SK-N-SH treated with all-trans-retinoic acid at 6 μM for 48 hours (cell line): Measurements from ENCODE around the gene EXOC1L.

Experiments
- ATAC-seq: fragments of 200-7000 bp; cut with Tn5 transposase; 3 replicates; pipeline ENCODE4 v1.9.1; 2020; ENCODE audit warnings: mild to moderate bottlenecking, moderate library complexity
- ARNTL ChIP-seq: fragments of 450-650 bp; formaldehyde crosslinking; IDR thresholded peaks from 2 replicates; pipeline ENCODE4 v1.5.0; 2020; ENCODE audit warnings: low read depth, mild to moderate bottlenecking, moderate library complexity, borderline replicate concordance
- BACH2 ChIP-seq: fragments of 250-450 bp; sonication (Bioruptor Pico); IDR thresholded peaks from 2 replicates; pipeline ENCODE4 v1.9.0; 2021; ENCODE audit warnings: mild to moderate bottlenecking, borderline replicate concordance
- CSDC2 ChIP-seq: fragments of 250-450 bp; sonication (Bioruptor Pico); IDR thresholded peaks from 2 replicates; pipeline ENCODE4 v1.5.0; 2020; ENCODE audit warnings: mild to moderate bottlenecking, moderate library complexity
- CSRNP3 ChIP-seq: fragments of 250-450 bp; sonication (Bioruptor Pico); IDR thresholded peaks from 2 replicates; pipeline ENCODE4 v1.5.1; 2021; ENCODE audit warnings: mild to moderate bottlenecking, moderate library complexity
- ESRRG ChIP-seq: fragments of 250-450 bp; sonication (Bioruptor Pico); IDR thresholded peaks from 2 replicates; pipeline ENCODE4 v1.6.1; 2021; ENCODE audit warnings: mild to moderate bottlenecking
- GLIS3 ChIP-seq: fragments of 250-450 bp; sonication (Bioruptor Pico); IDR thresholded peaks from 2 replicates; pipeline ENCODE4 v1.5.0; 2020; ENCODE audit warnings: mild to moderate bottlenecking, moderate library complexity
- ISL1 ChIP-seq: fragments of 250-450 bp; sonication (Bioruptor Pico); IDR thresholded peaks from 2 replicates; pipeline ENCODE4 v2.1.2; 2022; ENCODE audit warnings: mild to moderate bottlenecking, moderate library complexity
- OSR1 ChIP-seq: fragments of 250-450 bp; sonication (Bioruptor Pico); IDR thresholded peaks from 2 replicates; pipeline ENCODE4 v1.8.0; 2022; ENCODE audit warnings: moderate library complexity, mild to moderate bottlenecking, inconsistent platforms
- POU6F1 ChIP-seq: fragments of 250-450 bp; sonication (Bioruptor Pico); IDR thresholded peaks from 2 replicates; pipeline ENCODE4 v1.8.0; 2021; ENCODE audit warnings: low read depth, mild to moderate bottlenecking, moderate library complexity, borderline replicate concordance
- PPARA ChIP-seq: fragments of 250-450 bp; sonication (Bioruptor Pico); IDR thresholded peaks from 2 replicates; pipeline ENCODE4 v1.5.0; 2020; ENCODE audit warnings: mild to moderate bottlenecking, borderline replicate concordance
- RARB ChIP-seq: fragments of 250-450 bp; sonication (Bioruptor Pico); IDR thresholded peaks from 2 replicates; pipeline ENCODE4 v1.8.0; 2021; ENCODE audit warnings: mild to moderate bottlenecking, moderate library complexity
- SNAI2 ChIP-seq: fragments of 250-450 bp; sonication (Bioruptor Pico); IDR thresholded peaks from 2 replicates; pipeline ENCODE4 v1.5.0; 2020; ENCODE audit warnings: mild to moderate bottlenecking, moderate library complexity
- TCF4 ChIP-seq: fragments of 250-450 bp; sonication (Bioruptor Pico); IDR thresholded peaks from 2 replicates; pipeline ENCODE4 v1.8.0; 2021; ENCODE audit warnings: mild to moderate bottlenecking, moderate library complexity, borderline replicate concordance
- TOX ChIP-seq: fragments of 250-450 bp; sonication (Bioruptor Pico); IDR thresholded peaks from 2 replicates; pipeline ENCODE4 v1.8.0; 2021; ENCODE audit warnings: mild to moderate bottlenecking, moderate library complexity, borderline replicate concordance
- ZC3H10 ChIP-seq: fragments of 250-450 bp; sonication (Bioruptor Pico); IDR thresholded peaks from 2 replicates; pipeline ENCODE4 v1.5.1; 2021; ENCODE audit warnings: mild to moderate bottlenecking, moderate library complexity
- ZFP3 ChIP-seq: fragments of 250-450 bp; sonication (Bioruptor Pico); IDR thresholded peaks from 2 replicates; pipeline ENCODE4 v1.5.0; 2020; ENCODE audit warnings: mild to moderate bottlenecking, moderate library complexity
- ZFP30 ChIP-seq: fragments of 450-650 bp; formaldehyde crosslinking; IDR thresholded peaks from 2 replicates; pipeline ENCODE4 v1.5.0; 2022; ENCODE audit warnings: mild to moderate bottlenecking, moderate library complexity
- ZNF565 ChIP-seq: fragments of 450-650 bp; formaldehyde crosslinking; conservative IDR thresholded peaks from 2 replicates; pipeline ENCODE4 v1.5.0; 2020; ENCODE audit warnings: low read depth, mild to moderate bottlenecking, moderate library complexity
- ZNF70 ChIP-seq: fragments of 450-650 bp; formaldehyde crosslinking; IDR thresholded peaks from 2 replicates; pipeline ENCODE4 v1.5.0; 2020; ENCODE audit warnings: mild to moderate bottlenecking, moderate library complexity
- ZNF8 ChIP-seq: fragments of 450-650 bp; formaldehyde crosslinking; IDR thresholded peaks from 2 replicates; pipeline ENCODE4 v1.5.0; 2020; ENCODE audit warnings: mild to moderate bottlenecking, moderate library complexity
- TF ChIP-seq, protein P1 (sequence below): fragments of 250-450 bp; sonication (Bioruptor Pico); IDR thresholded peaks from 2 replicates; pipeline ENCODE4 v1.5.1; 2020; ENCODE audit warnings: low read depth, mild to moderate bottlenecking, moderate library complexity
- TF ChIP-seq, protein P2 (sequence below): fragments of 250-450 bp; sonication (Bioruptor Pico); IDR thresholded peaks from 2 replicates; pipeline ENCODE4 v1.5.0; 2020; ENCODE audit warnings: mild to moderate bottlenecking, moderate library complexity

Gene EXOC1L

DNA sequence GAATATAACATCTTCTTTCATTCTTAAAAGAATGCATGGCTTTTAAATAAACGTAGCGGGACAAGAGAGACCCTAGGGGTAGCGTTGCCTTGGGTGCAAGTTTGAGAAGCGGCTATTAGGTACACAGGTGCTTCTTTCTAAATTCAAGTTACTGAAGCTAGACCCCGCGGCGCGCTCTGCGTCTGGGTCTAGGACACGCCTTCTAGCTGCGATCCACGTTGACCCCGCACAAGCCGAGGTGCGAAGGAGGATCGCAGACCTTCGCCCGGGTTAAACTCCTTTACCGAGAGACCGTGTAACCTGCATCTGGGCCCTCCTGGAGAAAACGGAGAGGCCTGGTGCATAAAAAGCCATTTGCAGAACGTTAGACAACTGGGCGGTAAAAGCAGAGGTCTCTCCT is 25.5 kb upstream of the EXOC1L start:
- no peak for ATAC-seq
- no peak for TF ChIP-seq ZNF8 (CRISPR knock-in tag)
- no peak for TF ChIP-seq ZFP30 (CRISPR knock-in tag)
- TF ChIP-seq ESRRG = no peak
- no peak for TF ChIP-seq GLIS3 (CRISPR knock-in tag)
- TF ChIP-seq, protein P1, sequence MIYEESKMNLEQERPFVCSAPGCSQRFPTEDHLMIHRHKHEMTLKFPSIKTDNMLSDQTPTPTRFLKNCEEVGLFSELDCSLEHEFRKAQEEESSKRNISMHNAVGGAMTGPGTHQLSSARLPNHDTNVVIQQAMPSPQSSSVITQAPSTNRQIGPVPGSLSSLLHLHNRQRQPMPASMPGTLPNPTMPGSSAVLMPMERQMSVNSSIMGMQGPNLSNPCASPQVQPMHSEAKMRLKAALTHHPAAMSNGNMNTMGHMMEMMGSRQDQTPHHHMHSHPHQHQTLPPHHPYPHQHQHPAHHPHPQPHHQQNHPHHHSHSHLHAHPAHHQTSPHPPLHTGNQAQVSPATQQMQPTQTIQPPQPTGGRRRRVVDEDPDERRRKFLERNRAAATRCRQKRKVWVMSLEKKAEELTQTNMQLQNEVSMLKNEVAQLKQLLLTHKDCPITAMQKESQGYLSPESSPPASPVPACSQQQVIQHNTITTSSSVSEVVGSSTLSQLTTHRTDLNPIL = no peak

- no peak for ATAC-seq
- TF ChIP-seq RARB (no peak), GLIS3 (CRISPR knock-in tag) (no peak), ZNF8 (CRISPR knock-in tag) (no peak), ISL1 (CRISPR knock-in tag) (no peak), PPARA (no peak), CSRNP3 (CRISPR knock-in tag) (no peak), ZNF70 (no peak), ZNF565 (CRISPR knock-in tag) (no peak), TOX (CRISPR knock-in tag) (no peak), ARNTL (CRISPR knock-in tag) (no peak), SNAI2 (CRISPR knock-in tag) (no peak), POU6F1 (CRISPR knock-in tag) (no peak)
Observed at GRCh38 chr4:55795341-55795740, 24.2 kb upstream of the EXOC1L start.

DNA sequence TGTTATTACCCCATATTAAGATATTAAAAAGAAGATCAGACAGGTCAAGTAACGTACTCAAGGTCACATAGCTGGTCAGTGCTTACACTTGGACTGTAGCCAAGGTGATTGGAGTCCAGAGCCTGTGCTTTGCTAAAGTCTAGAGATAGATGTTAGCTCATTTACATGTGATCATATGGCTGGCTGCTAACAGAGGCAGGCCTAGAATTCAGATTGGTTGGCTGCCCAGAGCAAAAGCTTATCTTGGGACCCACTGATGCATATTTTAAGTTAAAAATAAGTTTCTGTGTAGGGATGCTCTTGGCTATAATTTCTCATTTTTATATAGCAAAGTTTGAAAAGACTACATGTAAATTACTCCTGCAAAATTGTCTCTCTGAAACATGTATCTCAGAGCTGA is 18.1 kb upstream of the EXOC1L start:
- TF ChIP-seq, protein P1 = no peak
- TF ChIP-seq ESRRG (no peak), TOX (CRISPR knock-in tag) (no peak), CSDC2 (CRISPR knock-in tag) (no peak), SNAI2 (CRISPR knock-in tag) (no peak), ZC3H10 (CRISPR knock-in tag) (no peak), TCF4 (CRISPR knock-in tag) (no peak), ARNTL (CRISPR knock-in tag) (no peak), BACH2 (CRISPR knock-in tag) (no peak), ZNF565 (CRISPR knock-in tag) (no peak), RARB (no peak), ISL1 (CRISPR knock-in tag) (no peak), ZNF70 (no peak), ZNF8 (CRISPR knock-in tag) (no peak)
- ATAC-seq = no peak

DNA sequence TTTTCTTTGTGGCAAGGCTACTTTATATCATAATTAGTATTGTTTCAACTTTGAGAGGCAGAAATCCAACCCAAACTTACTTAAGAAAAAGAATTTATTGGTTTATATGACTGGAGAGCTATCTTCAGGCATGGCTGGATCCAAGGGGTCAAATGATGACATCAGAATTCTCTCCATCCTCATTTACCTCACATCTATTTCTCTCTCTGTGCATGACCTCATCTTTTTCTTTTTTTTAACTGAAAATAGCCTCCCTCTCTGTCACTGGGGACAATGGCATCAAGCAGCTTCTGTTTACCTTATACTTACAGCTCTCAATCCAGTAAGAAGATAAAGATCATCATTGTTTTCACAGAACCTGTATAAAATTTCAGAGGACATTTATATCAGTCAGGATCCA is 12.0 kb upstream of the EXOC1L start:
- no peak for ATAC-seq

GRCh38 chr4:55808186-55808585 is 11.4 kb upstream of the EXOC1L start:
- no peak for ATAC-seq
- TF ChIP-seq PPARA (no peak), POU6F1 (CRISPR knock-in tag) (no peak), ESRRG (no peak), TCF4 (CRISPR knock-in tag) (no peak), GLIS3 (CRISPR knock-in tag) (no peak), ARNTL (CRISPR knock-in tag) (no peak), ZNF565 (CRISPR knock-in tag) (no peak), RARB (no peak), SNAI2 (CRISPR knock-in tag) (no peak), CSDC2 (CRISPR knock-in tag) (no peak), ZC3H10 (CRISPR knock-in tag) (no peak)
- TF ChIP-seq, protein P1 = no peak
- TF ChIP-seq, protein P2, sequence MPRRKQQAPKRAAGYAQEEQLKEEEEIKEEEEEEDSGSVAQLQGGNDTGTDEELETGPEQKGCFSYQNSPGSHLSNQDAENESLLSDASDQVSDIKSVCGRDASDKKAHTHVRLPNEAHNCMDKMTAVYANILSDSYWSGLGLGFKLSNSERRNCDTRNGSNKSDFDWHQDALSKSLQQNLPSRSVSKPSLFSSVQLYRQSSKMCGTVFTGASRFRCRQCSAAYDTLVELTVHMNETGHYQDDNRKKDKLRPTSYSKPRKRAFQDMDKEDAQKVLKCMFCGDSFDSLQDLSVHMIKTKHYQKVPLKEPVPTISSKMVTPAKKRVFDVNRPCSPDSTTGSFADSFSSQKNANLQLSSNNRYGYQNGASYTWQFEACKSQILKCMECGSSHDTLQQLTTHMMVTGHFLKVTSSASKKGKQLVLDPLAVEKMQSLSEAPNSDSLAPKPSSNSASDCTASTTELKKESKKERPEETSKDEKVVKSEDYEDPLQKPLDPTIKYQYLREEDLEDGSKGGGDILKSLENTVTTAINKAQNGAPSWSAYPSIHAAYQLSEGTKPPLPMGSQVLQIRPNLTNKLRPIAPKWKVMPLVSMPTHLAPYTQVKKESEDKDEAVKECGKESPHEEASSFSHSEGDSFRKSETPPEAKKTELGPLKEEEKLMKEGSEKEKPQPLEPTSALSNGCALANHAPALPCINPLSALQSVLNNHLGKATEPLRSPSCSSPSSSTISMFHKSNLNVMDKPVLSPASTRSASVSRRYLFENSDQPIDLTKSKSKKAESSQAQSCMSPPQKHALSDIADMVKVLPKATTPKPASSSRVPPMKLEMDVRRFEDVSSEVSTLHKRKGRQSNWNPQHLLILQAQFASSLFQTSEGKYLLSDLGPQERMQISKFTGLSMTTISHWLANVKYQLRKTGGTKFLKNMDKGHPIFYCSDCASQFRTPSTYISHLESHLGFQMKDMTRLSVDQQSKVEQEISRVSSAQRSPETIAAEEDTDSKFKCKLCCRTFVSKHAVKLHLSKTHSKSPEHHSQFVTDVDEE (CRISPR knock-in tag) = no peak

More for the DNA sequence above, 12.0 kb upstream of the EXOC1L start:
- TF ChIP-seq ZFP3 (no peak), OSR1 (CRISPR knock-in tag) (no peak), ESRRG (no peak), ZNF8 (CRISPR knock-in tag) (no peak), ZC3H10 (CRISPR knock-in tag) (no peak)
